Endothelial cell of umbilical vein (primary cell): ENCODE results near the gene C16orf86. TPM values are rescaled to one million over a fixed set of nuclear protein-coding genes. Genes with fewer than 3 reads are reported as not detected.

Experiments
- BruUV-seq: library from RNA; stranded (reverse); fragments of 400-500 nt; replicated peaks from 2 replicates; lab custom pipeline; 2021; lab: Mats Ljungman, UMichigan
- CTCF ChIA-PET: fragments of 300-600, 350-600 bp; sonication (Branson Sonifier 250); formaldehyde crosslinking; loops from one replicate; lab custom pipeline; 2021; ENCODE audit warnings: antibody characterized with exemption, inconsistent platforms; lab: Charles Lee
- POLR2A ChIA-PET: fragments of 300-600, 350-600 bp; sonication (Branson Sonifier 250); formaldehyde crosslinking; loops from one replicate; lab custom pipeline; 2021; ENCODE audit warnings: antibody characterized with exemption, inconsistent platforms; lab: Charles Lee
- DNase-seq: peaks from one replicate; pipeline ENCODE4 v3.0.0-alpha.2; 2011; ENCODE audit warnings: low read depth, low spot score
- FAIRE-seq: peaks from 2 replicates; lab custom pipeline; 2011; peaks lifted over from hg19 to GRCh38; lab: Jason Lieb, UNC
- H2AFZ ChIP-seq: 2 replicates; pipeline ENCODE4 v1.6.0; 2012; ENCODE audit warnings: low read depth, low read length, control low read depth, inconsistent platforms
- H3K27ac ChIP-seq: 2 replicates; pipeline ENCODE4 v1.5.1; 2011; ENCODE audit warnings: low read depth, mild to moderate bottlenecking, control low read depth, low read length, moderate library complexity; ENCODE audit not compliant: insufficient read depth
- H3K27me3 ChIP-seq, 2 experiments: 2 replicates each; pipeline versions ENCODE4 v1.6.0 to v1.6.1; 2011; ENCODE audit warnings: low read length in 2 of 2, mixed read lengths in 1 of 2; ENCODE audit not compliant: control insufficient read depth in 2 of 2, insufficient read depth in 2 of 2
- H3K36me3 ChIP-seq, 2 experiments: 2 replicates in 1 of 2; 3 replicates in 1 of 2; pipeline ENCODE4 v1.5.1; 2011; ENCODE audit warnings: low read length in 2 of 2, mild to moderate bottlenecking in 1 of 2, moderate library complexity in 1 of 2; ENCODE audit not compliant: control insufficient read depth in 2 of 2, insufficient read depth in 2 of 2; ENCODE audit errors: extremely low read depth in 1 of 2
- H3K4me1 ChIP-seq: 3 replicates; pipeline ENCODE4 v1.5.1; 2011; ENCODE audit warnings: mild to moderate bottlenecking, low read length; ENCODE audit not compliant: control insufficient read depth, insufficient read depth; ENCODE audit errors: extremely low read depth
- H3K4me2 ChIP-seq: 2 replicates; pipeline ENCODE4 v1.6.1; 2011; ENCODE audit warnings: low read length, control low read depth, mixed read lengths; ENCODE audit not compliant: insufficient read depth
- H3K4me3 ChIP-seq, 3 experiments: fragments of 200-600 bp in 1 of 3; sonication (generic), shearing (Covaris generic) in 1 of 3; replicated peaks in 1 of 3; 2 replicates each; pipeline ENCODE4 v1.5.1; 2011 to 2016; ENCODE audit warnings: control low read depth in 3 of 3, low read length in 3 of 3, mild to moderate bottlenecking in 2 of 3, inconsistent platforms in 1 of 3, low read depth in 1 of 3, moderate library complexity in 1 of 3; ENCODE audit not compliant: insufficient read depth in 1 of 3
- H3K79me2 ChIP-seq: 2 replicates; pipeline ENCODE4 v1.6.0; 2012; ENCODE audit warnings: low read length, inconsistent platforms; ENCODE audit not compliant: control insufficient read depth, insufficient read depth
- H3K9ac ChIP-seq: replicated peaks from 2 replicates; pipeline ENCODE3; 2011; ENCODE audit warnings: low read length, control low read depth; ENCODE audit not compliant: insufficient read depth; ENCODE audit errors: extremely low read depth
- H3K9me1 ChIP-seq: replicated peaks from 3 replicates; pipeline ENCODE4 v1.6.0; 2011; ENCODE audit warnings: mild to moderate bottlenecking, low read length; ENCODE audit not compliant: control insufficient read depth, insufficient read depth; ENCODE audit errors: extremely low read depth
- H3K9me3 ChIP-seq: replicated peaks from 2 replicates; pipeline ENCODE4 v1.5.1; 2012; ENCODE audit warnings: low read length, inconsistent platforms; ENCODE audit not compliant: control insufficient read depth, insufficient read depth
- H4K20me1 ChIP-seq: replicated peaks from 2 replicates; pipeline ENCODE3; 2011; ENCODE audit warnings: mild to moderate bottlenecking, low read length; ENCODE audit not compliant: control insufficient read depth, insufficient read depth; ENCODE audit errors: extremely low read depth
- FOS ChIP-seq: IDR thresholded peaks from 2 replicates; pipeline ENCODE4 v1.6.1; 2011; ENCODE audit warnings: mild to moderate bottlenecking, low read length, moderate library complexity, borderline replicate concordance; ENCODE audit not compliant: insufficient read depth
- JUN ChIP-seq: IDR thresholded peaks from 2 replicates; pipeline ENCODE4 v1.6.1; 2011; ENCODE audit warnings: borderline replicate concordance, low read depth; ENCODE audit not compliant: insufficient read length, insufficient read depth
- MYC ChIP-seq: IDR thresholded peaks from one replicate; pipeline ENCODE4 v1.6.1; 2011; ENCODE audit warnings: mild to moderate bottlenecking, low read depth, low read length
- POLR2A ChIP-seq: IDR thresholded peaks from 2 replicates; pipeline ENCODE4 v1.6.1; 2012; ENCODE audit warnings: low read depth, mild to moderate bottlenecking, control low read depth, low read length
- POLR2AphosphoS5 ChIP-seq: IDR thresholded peaks from 2 replicates; pipeline ENCODE4 v1.6.1; 2012; ENCODE audit warnings: low read depth, mild to moderate bottlenecking, control low read depth, low read length, moderate library complexity; ENCODE audit not compliant: insufficient read depth
- dilution Hi-C: fragments of 300-500 bp; cut with MboI; formaldehyde crosslinking; loops from one replicate; pipeline ENCODE4 v1.15.0; 2019; ENCODE audit warnings: low sequenced_read_pairs; ENCODE audit not compliant: extremely low pct_ligation_motif_present
- intact Hi-C: fragments of 100-400 bp; cut with micrococcal nuclease; formaldehyde crosslinking; loops from one replicate; pipeline ENCODE4 v1.10.0; 2022
- polyA plus RNA-seq, 4 experiments: library from polyadenylated mRNA; depleted of rRNA in 3 of 4; stranded (reverse) in 3 of 4; unstranded in 1 of 4; fragments of >200 nt; gene quantifications; 2 replicates each; pipeline versions ENCODE4 v1.2.1 to v1.2.3, GENCODE V29; 2011 to 2012; ENCODE audit warnings: missing spikeins in 1 of 4
- total RNA-seq: library from RNA; stranded (reverse); gene quantifications from 2 replicates; pipeline ENCODE4 v1.2.3, GENCODE V29; 2021
- TF ChIP-seq, protein P1 (sequence below), 2 donors: IDR thresholded peaks; 1 replicate in 1 of 2; 2 replicates in 1 of 2; pipeline ENCODE4 v1.5.1; 2011; ENCODE audit warnings: low read length in 2 of 2, mild to moderate bottlenecking in 2 of 2, moderate library complexity in 2 of 2, control low read depth in 1 of 2, inconsistent platforms in 1 of 2, low read depth in 1 of 2; ENCODE audit not compliant: insufficient read depth in 1 of 2; ENCODE audit errors: extremely low read depth in 1 of 2

The C16orf86 gene
- total and polyA plus RNA-seq, 2 donors (not counting 3 experiments of a cell fraction or from before 2014, with no cell fraction given) = 0.62 to 0.98 TPM

DNA sequence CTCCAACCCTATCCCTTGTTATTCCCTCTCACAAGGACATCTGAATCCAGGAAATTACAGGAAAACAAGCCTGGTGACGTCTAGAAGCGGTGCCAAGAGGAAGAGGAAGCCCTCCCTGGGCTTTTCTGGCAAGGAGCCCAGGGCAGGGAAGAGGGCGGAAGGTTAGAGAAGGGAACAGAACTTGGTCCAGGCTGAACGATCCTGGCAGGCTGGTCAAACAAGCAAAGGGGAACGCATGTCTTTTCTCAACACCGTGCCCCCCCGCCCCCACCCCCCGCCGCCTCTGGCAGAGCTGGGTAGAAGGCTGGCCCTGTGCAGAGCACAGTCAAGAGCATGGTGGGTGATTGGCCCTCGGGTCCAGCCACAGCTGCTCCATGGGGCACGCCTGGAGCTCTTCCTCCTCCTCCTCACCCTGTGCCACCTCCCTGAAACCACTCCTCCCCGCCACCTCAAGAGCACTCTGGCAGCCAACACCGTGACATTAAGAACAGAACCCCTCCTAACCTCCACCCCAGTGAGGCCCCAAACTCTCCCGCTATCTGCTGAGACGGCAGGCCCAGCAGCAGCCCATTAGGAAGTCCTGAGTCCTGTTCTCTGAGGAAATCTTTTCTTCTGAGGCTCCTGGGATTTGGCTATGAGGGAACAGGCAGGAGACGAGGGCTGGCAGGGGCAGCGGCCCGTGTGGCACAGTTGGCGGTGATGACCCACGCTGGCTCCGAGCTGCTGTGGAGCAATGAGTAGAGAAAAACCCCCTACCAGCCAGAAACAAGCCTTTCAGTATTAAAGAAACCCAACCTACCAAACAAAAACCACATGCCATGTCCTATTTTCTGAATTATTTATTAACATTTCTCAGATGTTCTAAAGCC lies 7.3 kb downstream of the C16orf86 start:
- FAIRE-seq = peak; percentile 100
- H3K9me1 ChIP-seq = no peaks in the 10 kb centered on the region

More for the DNA sequence above, 7.3 kb downstream of the C16orf86 start:
- H3K27ac ChIP-seq = peak overlapping the region; percentile 73
- dilution Hi-C loops (no loop called here), intact Hi-C loops (loop anchor here (1.0 to 2.0 kb wide), 5 partner anchors 45 to 199 kb away; partner anchors contain the start of genes CENPT, EDC4, GFOD2 and NUTF2)
- no peaks in the 10 kb centered on the region for H4K20me1 ChIP-seq
- TF ChIP-seq POLR2A (peak; percentile 26), FOS (no peak), MYC (no peak), JUN (peak; percentile 29), POLR2AphosphoS5 (peak; percentile 62)
- TF ChIP-seq, protein P1, sequence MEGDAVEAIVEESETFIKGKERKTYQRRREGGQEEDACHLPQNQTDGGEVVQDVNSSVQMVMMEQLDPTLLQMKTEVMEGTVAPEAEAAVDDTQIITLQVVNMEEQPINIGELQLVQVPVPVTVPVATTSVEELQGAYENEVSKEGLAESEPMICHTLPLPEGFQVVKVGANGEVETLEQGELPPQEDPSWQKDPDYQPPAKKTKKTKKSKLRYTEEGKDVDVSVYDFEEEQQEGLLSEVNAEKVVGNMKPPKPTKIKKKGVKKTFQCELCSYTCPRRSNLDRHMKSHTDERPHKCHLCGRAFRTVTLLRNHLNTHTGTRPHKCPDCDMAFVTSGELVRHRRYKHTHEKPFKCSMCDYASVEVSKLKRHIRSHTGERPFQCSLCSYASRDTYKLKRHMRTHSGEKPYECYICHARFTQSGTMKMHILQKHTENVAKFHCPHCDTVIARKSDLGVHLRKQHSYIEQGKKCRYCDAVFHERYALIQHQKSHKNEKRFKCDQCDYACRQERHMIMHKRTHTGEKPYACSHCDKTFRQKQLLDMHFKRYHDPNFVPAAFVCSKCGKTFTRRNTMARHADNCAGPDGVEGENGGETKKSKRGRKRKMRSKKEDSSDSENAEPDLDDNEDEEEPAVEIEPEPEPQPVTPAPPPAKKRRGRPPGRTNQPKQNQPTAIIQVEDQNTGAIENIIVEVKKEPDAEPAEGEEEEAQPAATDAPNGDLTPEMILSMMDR (IDR thresholded peaks at IDR 0.05; ENCODE audit: extremely low read depth in 1 of 2, insufficient read depth in 1 of 2, low read depth in 1 of 2, low read length in 2 of 2) = no peak
- no peaks in the 10 kb centered on the region for H3K9me3 ChIP-seq
- no peak overlapping the region for H2AFZ ChIP-seq
- peak overlapping the region; percentile 17 for H3K9ac ChIP-seq
- H3K79me2 ChIP-seq = no peaks in the 10 kb centered on the region
- no TSS peak for BruUV-seq
- peak overlapping the region; percentile 31 for H3K4me2 ChIP-seq
- peaks cover 0 to 10% of the 10 kb centered on the region in 2 experiments for H3K36me3 ChIP-seq
- H3K4me3 ChIP-seq = no peak overlapping the region
- peak; percentile 93 for DNase-seq
- POLR2A ChIA-PET = interaction anchor here (1.2 kb wide), 1 partner anchor 132 kb away, joined by 4 read pairs; the partner anchor contains the start of genes RANBP10 and TSNAXIP1
- CTCF ChIA-PET = interaction anchor here (1.0 to 12.7 kb wide), 27 partner anchors 9 to 367 kb away, joined by 3 to 163 read pairs (median 7); partner anchors contain the start of genes CTCF, EDC4, GFOD2 and NUTF2
- H3K27me3 ChIP-seq = no peaks in the 10 kb centered on the region
- peaks cover 26% of the 10 kb centered on the region for H3K4me1 ChIP-seq
